ENCODE results near the gene EZR.

GRCh38 chr6:158843751-158844683, 24.8 kb upstream of the EZR start:
- no peak for TF ChIP-seq POLR2AphosphoS5 (IDR thresholded peaks at IDR 0.05)
- no peak for TF ChIP-seq CTCF (IDR thresholded peaks at IDR 0.05)
